ENCODE data around the gene C19orf33. TPM values are rescaled to one million over a fixed set of nuclear protein-coding genes. Genes with fewer than 3 reads are reported as not detected.
"Not testable (repeated sequence)": the region's sequence is repeated elsewhere in the genome, so short reads cannot be mapped to it uniquely, and the experiment has no call there.

The C19orf33 gene
- total RNA-seq, 4 donors from 2014 or later: 4.7 to 48.7 (median 7.9) TPM; not detected in 1

GRCh38 chr19:38333245-38333644 lies 29.2 kb downstream of the C19orf33 start:
- Histone ChIP-seq H3K27me3 (no peaks in the 10 kb centered on the region), H3K9me3 (no peaks in the 10 kb centered on the region), H3K4me3 (no peak overlapping the region), H3K27ac (no peak overlapping the region), H3K36me3 (peaks cover 0 to 9% of the 10 kb centered on the region in 2 donors), H3K4me1 (peaks cover 0 to 18% (median 7%) of the 10 kb centered on the region in 3 donors)
- TF ChIP-seq POLR2A (IDR thresholded peaks at IDR 0.05) (no peak), EP300 (IDR thresholded peaks at IDR 0.05) (no peak), POLR2AphosphoS5 (IDR thresholded peaks at IDR 0.05) (no peak), CTCF (IDR thresholded peaks at IDR 0.05) (no peak)
- 83 to 91% methylated on average over 5 to 8 of the region's 9 CpGs for WGBS, 2 donors (ENCODE audit: low coverage in 1 of 2)
- ATAC-seq: no peak

- Histone ChIP-seq H3K9me3 (no peaks in the 10 kb centered on the region), H3K27me3 (no peaks in the 10 kb centered on the region), H3K27ac (peak overlapping the region; percentile 85 to 99 (median 96)), H3K4me3 (peak overlapping the region; percentile 70 to 77), H3K4me1 (peaks cover 0 to 27% (median 7%) of the 10 kb centered on the region in 3 donors), H3K36me3 (peaks cover 0 to 35% of the 10 kb centered on the region in 2 donors)
- ATAC-seq: peak; percentile 90
- TF ChIP-seq CTCF (IDR thresholded peaks at IDR 0.05) (no peak), POLR2A (IDR thresholded peaks at IDR 0.05) (peak; percentile 24 to 28), POLR2AphosphoS5 (IDR thresholded peaks at IDR 0.05) (peak; percentile 61), EP300 (IDR thresholded peaks at IDR 0.05) (no peak)
- 0% methylated on average over 44 to 47 of the region's 52 CpGs for WGBS, 2 donors (ENCODE audit: low coverage in 1 of 2)
Measured at GRCh38 chr19:38335949-38336637, 32.0 kb downstream of the C19orf33 start.

GRCh38 chr19:38336638-38337359 lies 32.7 kb downstream of the C19orf33 start:
- H3K9me3 ChIP-seq: no peaks in the 10 kb centered on the region
- H3K4me3 ChIP-seq: peak overlapping the region; percentile 70 to 77
- TF ChIP-seq POLR2AphosphoS5 (IDR thresholded peaks at IDR 0.05): no peak
- no peak for TF ChIP-seq CTCF (IDR thresholded peaks at IDR 0.05)
- TF ChIP-seq POLR2A (IDR thresholded peaks at IDR 0.05): no peak
- TF ChIP-seq EP300 (IDR thresholded peaks at IDR 0.05): no peak
- H3K27me3 ChIP-seq: no peaks in the 10 kb centered on the region
- peaks cover 0 to 38% of the 10 kb centered on the region in 2 donors for H3K36me3 ChIP-seq
- peak overlapping the region; percentile 85 to 99 (median 96) for H3K27ac ChIP-seq
- WGBS, 2 donors (ENCODE audit: low coverage in 1 of 2): 0 to 1% methylated on average over 17 to 28 of the region's 41 CpGs
- ATAC-seq: peak; percentile 76
- H3K4me1 ChIP-seq: peaks cover 0 to 27% (median 7%) of the 10 kb centered on the region in 3 donors

- ATAC-seq: no peak
Measured at GRCh38 chr19:38337360-38337653, 33.3 kb downstream of the C19orf33 start.

DNA sequence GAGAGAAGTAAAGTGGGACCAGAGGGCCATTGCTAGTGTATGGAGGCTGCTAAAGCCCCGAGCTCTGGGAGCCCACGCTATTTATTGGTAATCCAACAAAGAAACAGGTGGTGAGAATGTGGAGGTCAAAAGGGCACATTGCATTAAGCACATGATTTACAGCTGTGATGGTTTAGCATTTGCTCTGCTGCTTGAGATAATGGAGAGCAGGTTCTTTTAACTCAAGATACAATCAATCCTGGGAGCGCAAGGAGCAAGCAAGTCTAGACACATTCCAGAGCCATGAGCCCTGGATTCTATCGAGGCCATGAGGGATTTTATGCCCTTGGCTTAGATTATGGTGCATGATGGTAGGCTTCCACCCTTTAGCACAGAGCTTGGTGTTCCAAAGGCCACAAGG lies 35.0 kb downstream of the C19orf33 start:
- H3K9me3 ChIP-seq, H3K27me3 ChIP-seq, ATAC-seq, H3K27ac ChIP-seq, H3K4me3 ChIP-seq: not testable (repeated sequence)
- H3K36me3 ChIP-seq: peaks cover 0 to 54% of the 10 kb centered on the region in 2 donors
- H3K4me1 ChIP-seq: peaks cover 0 to 27% (median 7%) of the 10 kb centered on the region in 3 donors
- 70 to 75% methylated on average over 4 of the region's 4 CpGs for WGBS, 2 donors (ENCODE audit: low coverage in 1 of 2)

More at GRCh38 chr19:38337360-38337653, 33.3 kb downstream of the C19orf33 start:
- Histone ChIP-seq H3K36me3 (peaks cover 0 to 38% of the 10 kb centered on the region in 2 donors), H3K9me3 (no peaks in the 10 kb centered on the region), H3K27ac (peak overlapping the region in 3 of 4 donors; percentile 96 to 99 (median 97)), H3K4me3 (peak overlapping the region; percentile 70 to 77), H3K27me3 (no peaks in the 10 kb centered on the region), H3K4me1 (peaks cover 0 to 27% (median 7%) of the 10 kb centered on the region in 3 donors)
- TF ChIP-seq POLR2AphosphoS5 (IDR thresholded peaks at IDR 0.05): no peak
- TF ChIP-seq POLR2A (IDR thresholded peaks at IDR 0.05): no peak
- no peak for TF ChIP-seq CTCF (IDR thresholded peaks at IDR 0.05)
- TF ChIP-seq EP300 (IDR thresholded peaks at IDR 0.05): no peak
- 61 to 71% methylated on average over 6 to 8 of the region's 10 CpGs for WGBS, 2 donors (ENCODE audit: low coverage in 1 of 2)
